Gastrocnemius medialis (tissue), 4 donors: Measurements from ENCODE around the gene KRTAP10-6. TPM values are rescaled to one million over a fixed set of nuclear protein-coding genes. Genes with fewer than 3 reads are reported as not detected.
"Not testable (repeated sequence)": the region's sequence is repeated elsewhere in the genome, so short reads cannot be mapped to it uniquely, and the experiment has no call there.

ENCODE experiments used
- ATAC-seq, 2 donors: fragments of 150-250 bp; one replicate each; pipeline ENCODE4 v1.9.1; 2016
- DNase-seq, 2 donors: peaks; one replicate each; pipeline ENCODE4 v3.0.0-alpha.2; 2019
- H3K27ac ChIP-seq, 4 donors: fragments of 200-600 bp; sonication (generic); 1 replicate in 1 of 4; 2 replicates in 3 of 4; pipeline ENCODE4 v1.5.1; 2016 to 2018; ENCODE audit warnings: mild to moderate bottlenecking in 2 of 4, moderate library complexity in 1 of 4
- H3K27me3 ChIP-seq, 3 donors: fragments of 200-600 bp; sonication (generic) in 2 of 3; 1 replicate in 1 of 3; 2 replicates in 2 of 3; pipeline versions ENCODE4 v1.5.1 to v1.6.0; 2016 to 2019; ENCODE audit warnings: mild to moderate bottlenecking in 1 of 3, moderate library complexity in 1 of 3
- H3K36me3 ChIP-seq, 2 donors: fragments of 200-600 bp; sonication (generic) in 1 of 2; one replicate each; pipeline ENCODE4 v1.5.1; 2017 to 2018
- H3K4me1 ChIP-seq, 2 donors: fragments of 200-600 bp; sonication (generic) in 1 of 2; one replicate each; pipeline ENCODE4 v1.5.1; 2016 to 2017; ENCODE audit warnings: mild to moderate bottlenecking in 2 of 2
- H3K4me3 ChIP-seq, 4 donors: fragments of 200-600 bp; sonication (generic) in 3 of 4; 1 replicate in 1 of 4; 2 replicates in 3 of 4; pipeline ENCODE4 v1.5.1; 2016 to 2019; ENCODE audit warnings: mild to moderate bottlenecking in 2 of 4
- H3K9me3 ChIP-seq, 3 donors: fragments of 200-600 bp; sonication (generic) in 2 of 3; 1 replicate in 1 of 3; 2 replicates in 2 of 3; pipeline ENCODE4 v1.5.1; 2016 to 2019
- POLR2A ChIP-seq, 2 donors: fragments of 450-650 bp; IDR thresholded peaks; one replicate each; pipeline ENCODE4 v1.6.1; 2017; ENCODE audit warnings: antibody characterized with exemption in 2 of 2, mild to moderate bottlenecking in 2 of 2, moderate library complexity in 2 of 2
- in situ Hi-C, 4 donors: fragments of 200-750 bp; cut with MboI; loops; one replicate each; pipeline versions ENCODE4 v1.15.0 to v1.8.0; 2017; ENCODE audit warnings: low sequenced_read_pairs in 4 of 4
- intact Hi-C: fragments of 100-400 bp; cut with DNase I; formaldehyde crosslinking; loops from one replicate; pipeline ENCODE4 v1.15.1; 2023; ENCODE audit warnings: low total_unique reads
- total RNA-seq, 4 donors: library from RNA; depleted of rRNA; stranded (reverse); fragments of >200 nt; gene quantifications; one replicate each; pipeline versions ENCODE4 v1.1.0 to v1.2.3, GENCODE V29; 2016
- TF ChIP-seq, protein P1 (sequence below), 5 experiments: fragments of 450-650 bp in 3 of 5; fragments of 200-600 bp in 2 of 5; sonication (generic) in 2 of 5; IDR thresholded peaks in 4 of 5; conservative IDR thresholded peaks in 1 of 5; 1 replicate in 4 of 5; 2 replicates in 1 of 5; pipeline ENCODE4 v1.5.1; 2016 to 2019; ENCODE audit warnings: antibody characterized with exemption in 5 of 5, mild to moderate bottlenecking in 3 of 5, moderate library complexity in 3 of 5

Gene KRTAP10-6
- total RNA-seq, 4 donors from 2014 or later, result not detected

DNA sequence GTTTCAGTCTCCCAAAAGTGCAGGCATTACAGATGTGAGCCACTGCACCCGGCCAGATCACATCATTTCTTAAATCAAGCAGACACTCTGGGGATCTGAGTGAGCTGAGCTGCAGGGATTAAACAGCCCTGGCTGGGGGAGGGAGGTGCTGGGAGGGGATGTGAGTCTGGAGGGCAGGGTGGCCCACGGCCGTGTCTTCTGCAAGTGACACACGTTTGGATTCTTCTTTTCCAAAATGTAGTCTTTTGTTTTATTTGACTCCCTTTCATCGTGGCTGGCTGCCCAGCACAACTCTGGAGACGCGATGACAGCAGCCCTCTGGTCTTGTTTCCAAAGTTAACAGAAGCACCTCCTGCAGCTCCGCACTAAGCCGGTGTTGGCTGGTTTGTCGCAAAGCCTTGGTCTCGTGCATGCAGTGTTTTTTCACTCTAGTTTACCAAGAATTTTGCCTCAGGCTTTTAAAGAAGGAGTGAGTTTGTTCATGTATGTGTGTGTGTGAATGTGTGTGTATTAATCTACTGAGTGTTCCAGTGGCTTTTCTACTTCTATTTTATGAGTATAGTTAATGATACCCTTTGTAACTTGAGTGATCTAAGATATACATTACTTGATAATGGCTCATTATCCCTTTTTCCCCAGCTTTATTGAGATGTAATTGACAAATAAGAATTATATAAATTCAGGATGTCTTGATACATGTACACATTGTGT, 9.1 kb downstream of the KRTAP10-6 start:
- in situ Hi-C loops (no loop called here), intact Hi-C loops (no loop called here)
- DNase-seq (no peak), ATAC-seq (no peak)
- Histone ChIP-seq H3K4me3 (no peak overlapping the region), H3K27me3 (peaks cover 5 to 28% (median 15%) of the 10 kb centered on the region in 3 donors), H3K27ac (no peak overlapping the region), H3K9me3 (peaks cover 0 to 12% (median 0%) of the 10 kb centered on the region in 3 donors), H3K4me1 (no peaks in the 10 kb centered on the region), H3K36me3 (no peaks in the 10 kb centered on the region)
- TF ChIP-seq POLR2A (IDR thresholded peaks at IDR 0.05), result no peak
- TF ChIP-seq, protein P1, sequence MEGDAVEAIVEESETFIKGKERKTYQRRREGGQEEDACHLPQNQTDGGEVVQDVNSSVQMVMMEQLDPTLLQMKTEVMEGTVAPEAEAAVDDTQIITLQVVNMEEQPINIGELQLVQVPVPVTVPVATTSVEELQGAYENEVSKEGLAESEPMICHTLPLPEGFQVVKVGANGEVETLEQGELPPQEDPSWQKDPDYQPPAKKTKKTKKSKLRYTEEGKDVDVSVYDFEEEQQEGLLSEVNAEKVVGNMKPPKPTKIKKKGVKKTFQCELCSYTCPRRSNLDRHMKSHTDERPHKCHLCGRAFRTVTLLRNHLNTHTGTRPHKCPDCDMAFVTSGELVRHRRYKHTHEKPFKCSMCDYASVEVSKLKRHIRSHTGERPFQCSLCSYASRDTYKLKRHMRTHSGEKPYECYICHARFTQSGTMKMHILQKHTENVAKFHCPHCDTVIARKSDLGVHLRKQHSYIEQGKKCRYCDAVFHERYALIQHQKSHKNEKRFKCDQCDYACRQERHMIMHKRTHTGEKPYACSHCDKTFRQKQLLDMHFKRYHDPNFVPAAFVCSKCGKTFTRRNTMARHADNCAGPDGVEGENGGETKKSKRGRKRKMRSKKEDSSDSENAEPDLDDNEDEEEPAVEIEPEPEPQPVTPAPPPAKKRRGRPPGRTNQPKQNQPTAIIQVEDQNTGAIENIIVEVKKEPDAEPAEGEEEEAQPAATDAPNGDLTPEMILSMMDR (IDR thresholded peaks at IDR 0.05 in 4 of 5, conservative IDR thresholded peaks at IDR 0.05 in 1 of 5), result no peak

DNA sequence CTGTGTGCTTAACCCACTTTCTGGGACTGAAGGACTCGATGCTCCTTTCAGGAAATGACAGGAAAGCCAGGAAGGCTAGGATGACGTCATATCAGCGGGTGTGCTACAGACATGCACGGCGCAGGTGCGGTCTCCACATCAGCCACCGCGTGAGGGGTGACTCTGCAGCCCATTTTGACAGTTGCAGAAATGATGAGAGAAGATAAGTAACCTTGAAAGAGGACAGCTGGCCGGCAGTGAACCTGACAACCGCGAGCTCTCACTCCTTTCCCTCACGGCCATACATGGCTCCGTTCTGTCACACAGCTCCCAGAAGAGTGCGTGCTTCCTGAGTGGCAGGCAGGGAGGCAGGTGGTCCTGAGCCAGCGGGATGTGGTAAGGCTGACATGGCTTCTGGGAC, 10.2 kb downstream of the KRTAP10-6 start:
- Histone ChIP-seq H3K9me3 (peaks cover 0 to 12% (median 0%) of the 10 kb centered on the region in 3 donors), H3K4me3 (peak overlapping the region in 1 of 4 donors; percentile 25), H3K36me3 (no peaks in the 10 kb centered on the region), H3K27me3 (peaks cover 5 to 28% (median 15%) of the 10 kb centered on the region in 3 donors), H3K27ac (no peak overlapping the region), H3K4me1 (no peaks in the 10 kb centered on the region)
- no peak for DNase-seq
- TF ChIP-seq, protein P1 (IDR thresholded peaks at IDR 0.05 in 4 of 5, conservative IDR thresholded peaks at IDR 0.05 in 1 of 5), result no peak
- TF ChIP-seq POLR2A (IDR thresholded peaks at IDR 0.05), result no peak
- in situ Hi-C loops, result no loop called here
- no peak for ATAC-seq
- intact Hi-C loops, result no loop called here

DNA sequence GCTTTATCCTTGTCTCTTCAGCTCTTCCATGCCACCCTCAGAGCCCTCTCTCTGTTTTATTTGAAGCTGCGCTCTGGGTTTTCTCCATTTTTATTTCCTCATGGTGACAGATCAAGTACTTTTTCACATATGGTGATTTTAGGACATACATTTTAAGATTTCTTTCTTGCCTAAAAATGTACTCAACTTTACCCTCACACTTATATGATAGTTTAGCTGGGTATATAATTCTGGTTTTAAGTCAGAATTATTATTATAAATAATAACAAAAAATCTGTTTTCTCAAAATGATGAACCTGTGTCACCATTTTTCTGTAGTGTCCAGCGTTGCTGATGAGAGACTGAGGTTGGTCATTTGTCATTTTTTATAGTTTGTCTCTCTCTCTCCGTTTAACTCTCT, 11.1 kb downstream of the KRTAP10-6 start:
- Histone ChIP-seq H3K4me3 (no peak overlapping the region), H3K4me1 (no peaks in the 10 kb centered on the region), H3K9me3 (peaks cover 0 to 12% (median 0%) of the 10 kb centered on the region in 3 donors), H3K27ac (no peak overlapping the region), H3K36me3 (no peaks in the 10 kb centered on the region), H3K27me3 (peaks cover 5 to 26% (median 9%) of the 10 kb centered on the region in 3 donors)
- ATAC-seq, result no peak
- no peak for TF ChIP-seq POLR2A (IDR thresholded peaks at IDR 0.05)
- TF ChIP-seq, protein P1 (IDR thresholded peaks at IDR 0.05 in 4 of 5, conservative IDR thresholded peaks at IDR 0.05 in 1 of 5), result no peak
- no peak for DNase-seq
- in situ Hi-C loops, result no loop called here
- intact Hi-C loops, result no loop called here

DNA sequence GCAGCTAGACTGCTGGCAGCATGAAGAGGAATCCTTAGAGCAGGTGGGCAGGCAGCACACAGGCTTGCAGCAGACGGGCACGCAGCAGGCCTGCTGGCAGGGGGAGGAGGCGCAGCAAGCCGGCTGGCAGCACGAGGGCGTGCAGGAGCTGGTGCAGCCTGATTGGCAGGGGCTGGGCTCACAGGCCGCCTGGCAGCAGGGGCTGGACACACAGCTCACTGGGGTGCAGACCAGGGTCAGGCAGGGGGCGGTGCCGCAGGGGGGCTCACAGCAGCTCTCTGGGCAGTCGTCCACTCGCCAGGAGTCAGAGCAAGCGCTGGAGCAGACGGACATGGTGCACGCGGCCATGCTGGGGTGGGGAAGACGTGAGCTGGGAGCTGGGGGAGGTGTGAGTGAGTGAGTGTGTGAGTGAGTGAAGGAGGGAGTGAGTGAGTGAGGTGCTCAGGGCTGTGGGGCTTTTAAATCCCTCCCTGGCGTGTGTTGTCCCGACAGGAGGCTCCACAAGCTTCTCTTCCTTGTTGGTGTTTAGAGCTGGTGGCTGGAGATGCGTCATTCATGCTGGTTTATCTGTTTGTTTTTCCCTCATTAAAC, 12.0 kb downstream of the KRTAP10-6 start, which contains the start of gene KRTAP10-5:
Gene KRTAP10-5, minus strand, starts transcription at position 374 of the 591 bp plus-strand sequence. Its CDS starts 26 bp downstream, at position 348.
- ATAC-seq, DNase-seq, H3K4me3 ChIP-seq, H3K4me1 ChIP-seq, intact Hi-C loops, H3K27ac ChIP-seq, H3K36me3 ChIP-seq, in situ Hi-C loops: not testable (repeated sequence)
- peaks cover 0 to 12% (median 0%) of the 10 kb centered on the region in 3 donors for H3K9me3 ChIP-seq
- H3K27me3 ChIP-seq, result peaks cover 3 to 18% (median 5%) of the 10 kb centered on the region in 3 donors

DNA sequence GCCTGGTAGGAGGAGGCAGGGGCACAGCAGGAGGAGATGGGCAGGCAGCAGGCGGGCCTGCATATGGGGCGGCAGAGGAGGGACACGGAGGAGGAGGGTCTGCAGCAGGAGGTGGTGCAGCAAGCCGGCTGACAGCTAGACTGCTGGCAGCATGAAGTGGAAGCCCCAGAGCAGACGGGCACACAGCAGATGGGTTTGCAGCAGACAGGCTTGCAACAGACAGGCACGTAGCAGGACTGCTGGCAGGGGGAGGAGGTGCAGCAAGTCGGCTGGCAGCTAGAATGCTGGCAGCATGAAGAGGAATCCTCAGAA, 12.5 kb downstream of the KRTAP10-6 start:
- ATAC-seq, result no peak

More for the DNA sequence above, 12.5 kb downstream of the KRTAP10-6 start:
- H3K4me3 ChIP-seq, result no peak overlapping the region
- no peak for DNase-seq
- no peaks in the 10 kb centered on the region for H3K4me1 ChIP-seq
- H3K27me3 ChIP-seq, result peaks cover 0 to 16% (median 5%) of the 10 kb centered on the region in 3 donors
- in situ Hi-C loops (no loop called here), intact Hi-C loops (no loop called here)
- H3K9me3 ChIP-seq, result peaks cover 0 to 12% (median 0%) of the 10 kb centered on the region in 3 donors
- no peaks in the 10 kb centered on the region for H3K36me3 ChIP-seq
- TF ChIP-seq POLR2A (IDR thresholded peaks at IDR 0.05), result no peak
- TF ChIP-seq, protein P1 (IDR thresholded peaks at IDR 0.05 in 4 of 5, conservative IDR thresholded peaks at IDR 0.05 in 1 of 5), result no peak
- no peak overlapping the region for H3K27ac ChIP-seq
